GM21619 (cell line): Measurements from ENCODE around the gene SCRT2.
"Not testable (repeated sequence)": the region's sequence is repeated elsewhere in the genome, so short reads cannot be mapped to it uniquely, and the experiment has no call there.

Experiments used
- ATAC-seq: cut with Tn5 transposase; IDR thresholded peaks from one replicate; pipeline ENCODE4 v1.9.1; 2021; ENCODE audit not compliant: unreplicated experiment

The SCRT2 gene

DNA sequence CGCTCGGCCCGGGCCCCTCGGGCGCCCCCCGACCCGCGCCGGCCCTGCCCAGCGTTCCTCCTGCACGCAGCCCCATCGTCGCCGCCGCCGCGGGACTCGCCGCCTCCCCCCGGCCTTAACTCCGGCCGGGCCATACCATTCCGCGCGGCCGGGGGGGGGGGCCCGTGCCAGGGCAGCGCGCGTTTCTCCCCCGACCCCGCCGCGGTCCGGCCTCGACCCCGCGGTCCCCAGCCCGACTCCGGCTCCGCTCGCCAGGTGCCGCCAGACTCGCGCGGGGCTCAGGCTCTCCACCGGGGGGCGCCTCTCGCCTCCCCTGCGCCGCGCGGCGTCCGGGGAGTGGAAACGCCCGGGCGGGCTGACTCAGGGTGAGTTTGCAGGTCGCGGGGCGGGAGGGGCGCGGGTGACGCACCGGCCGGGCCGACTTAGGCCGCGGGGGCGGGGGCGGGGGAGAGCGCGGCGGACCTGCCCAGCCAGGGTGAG lies 22.5 kb downstream of the SCRT2 start, which contains the start of gene SRXN1:
TSS of gene SRXN1 (minus strand) at position 91 of the 480 bp plus-strand sequence. CDS start at position 76, 15 bp downstream.
- peak; percentile 82 for ATAC-seq

- ATAC-seq, result no peak
Measured at GRCh38 chr20:652615-653109, 22.9 kb downstream of the SCRT2 start.

DNA sequence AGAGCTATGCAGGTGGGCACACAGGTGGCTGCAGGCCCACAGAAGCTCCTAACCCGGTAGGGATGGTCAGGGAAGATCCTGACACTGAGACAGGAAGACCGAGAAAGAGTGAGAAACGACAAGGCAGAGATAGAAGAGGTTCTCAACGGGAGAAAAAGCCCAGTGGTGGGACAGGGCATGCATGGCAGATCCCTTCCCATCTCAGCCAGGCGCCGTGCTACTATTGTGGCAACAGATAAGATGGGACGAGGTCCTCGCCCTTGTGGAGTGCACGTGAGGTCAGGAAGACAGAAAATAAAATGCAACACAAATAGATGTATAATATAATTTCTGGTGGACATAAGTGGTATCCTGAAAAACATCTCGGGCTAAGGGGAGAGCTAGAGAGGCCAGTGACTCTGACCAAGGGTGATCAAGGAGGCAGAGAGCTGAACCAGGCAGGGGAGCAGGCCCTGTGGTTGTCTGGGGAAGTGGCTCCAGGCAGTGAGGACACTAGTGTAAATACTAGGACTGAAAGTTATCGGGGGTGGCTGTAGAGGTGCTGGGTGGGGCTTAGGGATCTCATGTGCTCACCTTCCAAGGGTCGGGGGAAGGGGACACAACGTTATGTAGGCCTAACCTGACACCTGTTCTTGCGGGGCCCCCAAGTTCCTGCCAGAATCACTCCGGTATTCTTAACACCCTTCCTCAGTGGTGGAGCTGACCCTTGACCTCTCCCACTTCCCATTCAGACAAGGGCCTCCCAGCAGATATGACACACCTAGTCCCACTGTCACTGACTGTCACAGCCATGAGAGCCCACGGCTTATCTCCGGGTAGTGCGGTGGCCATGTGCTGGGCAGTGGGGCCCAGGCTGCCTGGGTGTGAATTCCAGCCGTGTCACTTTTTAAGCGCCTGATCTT lies 23.6 kb downstream of the SCRT2 start:
- no peak for ATAC-seq

DNA sequence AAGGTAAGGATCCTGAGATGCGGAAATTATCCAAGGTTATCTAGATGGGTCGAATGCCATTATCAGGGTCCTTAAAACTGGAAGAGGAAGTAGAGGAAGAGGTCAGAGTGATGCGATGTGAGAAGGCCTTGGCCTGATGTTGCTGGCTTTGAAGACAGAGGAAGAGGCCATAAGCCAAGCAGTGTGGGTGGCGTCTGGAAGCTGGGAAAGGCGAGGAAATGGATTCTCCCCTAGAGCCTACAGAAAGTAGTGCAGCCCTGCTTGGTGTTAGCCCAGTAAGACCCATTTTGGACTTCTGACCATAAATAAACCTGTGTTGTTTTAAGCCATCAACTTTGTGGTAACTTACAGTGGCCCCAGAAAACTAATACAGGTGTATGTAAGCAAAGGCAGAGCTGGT lies 24.6 kb downstream of the SCRT2 start:
- ATAC-seq, result no peak

DNA sequence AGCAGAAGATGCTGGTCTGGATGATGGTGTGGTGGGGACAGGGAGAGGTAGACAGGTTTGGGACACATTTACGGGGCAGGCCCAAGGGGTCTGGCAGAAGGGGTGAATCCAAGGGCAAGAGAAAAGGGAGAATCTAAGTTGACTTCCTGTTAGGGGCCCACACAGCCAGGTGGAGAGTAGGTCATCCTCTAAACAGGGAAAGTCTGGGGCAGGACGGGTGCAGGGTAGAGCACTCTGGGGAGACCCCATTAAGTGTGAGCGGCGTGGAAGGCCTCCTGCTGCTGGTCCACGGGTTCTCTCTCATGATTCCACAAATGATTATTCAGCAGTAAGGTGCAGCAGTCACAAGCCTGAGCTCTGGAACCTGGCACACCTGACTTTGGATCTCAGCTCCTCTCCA lies 25.3 kb downstream of the SCRT2 start:
- ATAC-seq, result no peak

- ATAC-seq, result no peak
Measured at GRCh38 chr20:647479-648019, 28.1 kb downstream of the SCRT2 start.

GRCh38 chr20:646868-647233 lies 28.8 kb downstream of the SCRT2 start:
- ATAC-seq, result no peak

GRCh38 chr20:646107-646867 lies 29.3 kb downstream of the SCRT2 start:
- no peak for ATAC-seq

DNA sequence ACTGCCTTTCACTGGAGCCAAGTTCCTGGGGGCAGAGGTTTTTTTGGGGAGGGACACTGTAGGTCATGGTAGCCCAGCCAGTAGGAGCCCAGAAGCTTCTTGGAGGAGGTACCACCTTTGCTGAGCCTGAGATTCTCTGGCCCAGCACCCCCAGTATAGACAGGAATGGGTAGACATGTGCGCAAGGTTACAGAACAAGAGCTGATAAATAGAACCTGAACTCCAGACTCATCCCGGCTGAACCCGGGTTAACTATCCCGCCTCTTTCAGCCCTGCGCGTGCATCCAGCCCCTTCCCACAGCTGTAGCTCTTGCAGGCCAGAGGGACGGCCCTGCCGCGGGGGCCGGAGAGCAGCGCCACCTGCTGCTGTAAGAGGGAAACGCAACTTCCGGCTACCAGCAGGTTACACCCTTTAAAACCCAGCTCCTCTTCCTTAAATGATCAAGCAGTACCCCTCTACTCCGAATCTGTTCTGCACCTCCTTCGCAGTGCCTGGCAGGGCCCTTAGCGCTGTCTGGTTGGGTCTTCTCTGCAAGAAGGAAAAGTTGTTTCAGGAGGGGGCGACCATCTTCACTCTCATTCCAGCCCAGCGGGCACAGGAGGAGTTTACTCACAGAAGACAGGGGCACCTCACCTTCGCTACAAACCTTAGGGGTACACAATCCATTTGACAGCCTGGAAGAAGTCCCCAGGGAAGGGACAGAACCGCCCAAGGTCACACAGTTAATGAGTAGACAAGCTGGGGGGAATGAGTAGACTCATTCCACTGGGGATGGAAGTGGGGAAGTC lies 30.1 kb downstream of the SCRT2 start:
- ATAC-seq, result peak; percentile 80

- no peak for ATAC-seq
Measured at GRCh38 chr20:644692-645317, 30.8 kb downstream of the SCRT2 start.

GRCh38 chr20:642398-643174 lies 33.0 kb downstream of the SCRT2 start:
- no peak for ATAC-seq

DNA sequence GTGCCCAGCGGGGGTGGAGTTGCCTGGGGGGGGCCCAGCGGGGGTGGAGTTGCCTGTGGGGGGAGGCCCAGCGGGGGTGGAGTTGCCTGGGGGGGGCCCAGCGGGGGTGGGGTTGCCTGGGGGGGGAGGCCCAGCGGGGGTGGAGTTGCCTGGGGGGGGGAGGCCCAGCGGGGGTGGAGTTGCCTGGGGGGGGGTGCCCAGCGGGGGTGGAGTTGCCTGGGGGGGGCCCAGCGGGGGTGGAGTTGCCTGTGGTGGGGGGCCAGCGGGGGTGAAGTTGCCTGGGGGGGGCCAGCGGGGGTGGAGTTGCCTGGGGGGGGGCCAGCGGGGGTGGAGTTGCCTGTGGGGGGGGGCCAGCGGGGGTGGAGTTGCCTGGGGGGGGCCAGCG lies 33.6 kb downstream of the SCRT2 start:
- ATAC-seq, result not testable (repeated sequence)

GRCh38 chr20:641516-641875 lies 34.1 kb downstream of the SCRT2 start:
- no peak for ATAC-seq

DNA sequence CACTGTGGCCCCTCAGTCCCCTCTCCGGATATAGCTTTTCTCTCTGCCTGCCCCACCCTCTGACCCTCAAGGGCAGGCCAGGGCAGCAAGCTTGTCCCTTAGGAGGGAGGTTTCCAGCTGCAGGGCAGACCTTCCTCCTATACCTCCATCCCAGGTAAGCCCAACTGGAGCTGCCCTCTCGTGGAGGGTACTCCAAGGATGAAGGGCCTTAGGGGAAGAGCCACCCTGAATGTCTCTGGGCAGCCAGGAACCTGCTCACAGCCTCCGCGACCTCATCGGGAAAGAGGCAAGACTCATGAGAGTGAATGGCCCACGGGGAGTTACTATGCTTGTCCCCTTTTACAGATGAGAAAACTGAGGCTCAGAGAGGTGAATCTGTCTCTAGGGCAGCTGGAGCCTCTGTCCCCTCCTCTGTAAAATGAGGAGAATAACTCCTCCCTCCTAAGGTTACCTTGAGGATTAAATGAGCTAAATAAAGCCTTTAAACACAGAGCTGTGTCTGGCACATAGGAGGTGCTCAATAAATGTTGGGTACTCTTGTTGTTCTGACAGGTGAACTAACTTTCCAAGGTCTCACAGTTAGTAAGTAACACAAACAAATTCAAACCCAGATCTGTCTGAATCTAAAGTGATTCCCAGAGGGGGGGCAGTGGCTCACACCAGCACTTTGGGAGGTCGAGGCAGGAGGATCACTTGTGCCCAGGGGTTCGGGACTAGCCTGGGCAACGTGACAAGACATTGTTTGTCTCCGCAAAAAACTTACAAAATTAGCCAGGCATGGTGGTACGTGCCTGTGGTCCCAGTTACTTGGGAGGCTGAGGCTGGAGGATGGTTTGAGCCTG lies 34.7 kb downstream of the SCRT2 start:
- ATAC-seq, result no peak

DNA sequence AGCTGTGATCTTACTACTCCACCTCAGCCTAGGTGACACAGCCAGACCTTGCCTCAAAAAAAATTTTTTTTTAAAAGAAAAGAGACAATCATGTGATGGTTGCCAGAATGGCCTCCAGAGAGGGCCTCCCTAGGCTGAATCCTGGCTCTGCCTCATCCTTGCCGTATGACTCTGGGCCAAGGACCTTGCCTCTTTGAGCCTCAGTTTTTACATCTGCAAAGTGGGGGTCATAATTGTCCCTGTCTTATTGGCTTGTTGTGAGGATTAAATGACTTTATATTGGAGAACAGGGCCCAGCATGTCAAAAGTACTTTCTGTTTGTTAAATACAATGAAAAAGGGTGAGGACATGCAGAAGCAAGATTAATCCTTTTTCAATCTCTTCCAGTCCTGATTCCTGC lies 37.0 kb downstream of the SCRT2 start:
- no peak for ATAC-seq

DNA sequence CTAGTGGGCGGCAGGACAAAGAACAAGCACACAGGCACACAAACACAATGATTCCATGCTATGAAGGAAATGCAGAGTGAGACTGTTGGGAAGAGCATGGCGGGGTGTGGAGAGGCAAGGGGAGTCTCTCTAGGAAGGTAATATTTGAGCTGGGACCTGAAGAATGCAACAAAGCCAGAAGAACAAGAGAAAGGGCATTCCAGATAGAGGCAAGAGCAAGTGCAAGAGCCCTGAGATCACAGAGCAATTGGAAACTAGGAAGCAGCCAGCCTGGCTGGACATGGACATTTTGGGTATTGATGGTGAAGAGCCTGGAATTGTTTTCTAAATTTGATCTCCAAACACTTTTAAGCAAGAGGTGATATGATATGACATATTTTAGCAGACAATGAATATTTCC lies 38.0 kb downstream of the SCRT2 start:
- ATAC-seq, result no peak

DNA sequence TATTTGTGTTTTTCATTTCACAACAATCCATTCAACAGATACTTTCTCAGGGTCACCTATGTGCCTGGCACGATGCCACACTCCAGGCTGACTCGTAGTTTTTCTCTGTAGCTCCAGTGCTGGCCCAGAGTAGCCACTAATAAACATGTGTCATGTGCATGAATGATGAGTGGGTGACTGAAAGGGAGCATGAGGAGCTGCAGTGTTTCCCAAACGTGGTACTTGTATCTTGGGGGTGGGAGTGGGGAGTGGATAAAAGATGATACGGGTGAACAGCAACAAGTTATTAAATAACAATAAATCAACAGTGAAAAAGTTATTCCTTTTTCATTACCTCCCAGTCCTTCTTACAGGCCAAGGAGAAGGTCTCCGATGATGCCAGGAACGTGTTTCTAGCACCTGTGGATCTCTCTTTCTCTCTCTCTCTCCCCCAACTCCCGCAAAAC lies 39.7 kb downstream of the SCRT2 start:
- ATAC-seq, result no peak

DNA sequence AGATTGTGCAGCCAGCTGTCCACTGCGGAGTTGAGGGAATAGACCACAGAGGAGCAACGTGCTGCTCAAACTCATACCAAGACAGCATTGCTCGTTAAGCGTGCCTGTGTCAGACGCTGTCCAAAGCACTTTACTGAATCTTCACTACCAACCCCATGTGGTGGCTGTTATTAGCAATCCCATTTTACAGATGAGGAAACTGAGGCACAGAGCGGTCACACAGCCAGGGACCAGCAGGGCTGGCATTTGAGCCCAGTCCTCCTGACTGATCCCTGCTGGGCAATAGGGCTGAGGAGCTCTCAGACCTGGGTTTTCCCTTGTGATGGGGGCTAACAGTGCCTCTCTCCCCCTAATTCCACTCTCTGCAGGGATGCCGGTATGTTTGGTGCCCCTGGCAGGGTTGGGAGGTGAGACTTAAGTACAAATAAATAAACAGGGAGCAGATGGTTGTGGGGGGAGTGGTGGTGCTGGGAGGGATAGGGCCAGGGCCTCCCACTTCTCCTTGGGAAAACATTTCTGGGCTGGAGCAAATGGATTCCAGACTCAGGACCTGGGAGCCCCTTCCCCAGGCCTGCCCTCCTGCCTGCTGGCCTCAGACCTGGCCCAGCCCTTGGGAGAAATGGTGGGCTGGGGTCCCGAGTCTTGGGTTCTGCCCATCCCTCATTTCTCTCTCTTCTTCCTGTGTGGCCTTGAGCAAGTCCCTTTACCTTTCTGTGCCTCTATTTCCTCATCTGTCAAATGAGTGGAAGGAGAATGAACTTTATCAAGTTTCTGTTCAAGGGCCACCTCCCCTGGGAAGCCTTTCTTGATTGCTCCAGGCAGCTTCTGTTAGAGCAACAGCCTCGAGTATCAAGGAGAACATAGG lies 40.3 kb downstream of the SCRT2 start:
- no peak for ATAC-seq
